A673 (cell line): ENCODE data around the gene CTXN3.

Source experiments
- EZH2 ChIP-seq: fragments of 200-600 bp; sonication (generic); IDR thresholded peaks from 2 replicates; pipeline ENCODE4 v1.6.1; 2017; ENCODE audit warnings: borderline replicate concordance, low read depth, mild to moderate bottlenecking, mixed read lengths, antibody characterized with exemption, low read length; ENCODE audit not compliant: poor library complexity, severe bottlenecking
- TF ChIP-seq, protein P1 (sequence below): fragments of 300-800, 200-600 bp; sonication (generic); conservative IDR thresholded peaks from 2 replicates; pipeline ENCODE4 v1.5.1; 2017; ENCODE audit warnings: low read depth, mild to moderate bottlenecking, antibody characterized with exemption, low read length, moderate library complexity, mixed read lengths

GRCh38 chr5:127621601-127622325 lies 27.1 kb upstream of the CTXN3 start:
- TF ChIP-seq, protein P1, sequence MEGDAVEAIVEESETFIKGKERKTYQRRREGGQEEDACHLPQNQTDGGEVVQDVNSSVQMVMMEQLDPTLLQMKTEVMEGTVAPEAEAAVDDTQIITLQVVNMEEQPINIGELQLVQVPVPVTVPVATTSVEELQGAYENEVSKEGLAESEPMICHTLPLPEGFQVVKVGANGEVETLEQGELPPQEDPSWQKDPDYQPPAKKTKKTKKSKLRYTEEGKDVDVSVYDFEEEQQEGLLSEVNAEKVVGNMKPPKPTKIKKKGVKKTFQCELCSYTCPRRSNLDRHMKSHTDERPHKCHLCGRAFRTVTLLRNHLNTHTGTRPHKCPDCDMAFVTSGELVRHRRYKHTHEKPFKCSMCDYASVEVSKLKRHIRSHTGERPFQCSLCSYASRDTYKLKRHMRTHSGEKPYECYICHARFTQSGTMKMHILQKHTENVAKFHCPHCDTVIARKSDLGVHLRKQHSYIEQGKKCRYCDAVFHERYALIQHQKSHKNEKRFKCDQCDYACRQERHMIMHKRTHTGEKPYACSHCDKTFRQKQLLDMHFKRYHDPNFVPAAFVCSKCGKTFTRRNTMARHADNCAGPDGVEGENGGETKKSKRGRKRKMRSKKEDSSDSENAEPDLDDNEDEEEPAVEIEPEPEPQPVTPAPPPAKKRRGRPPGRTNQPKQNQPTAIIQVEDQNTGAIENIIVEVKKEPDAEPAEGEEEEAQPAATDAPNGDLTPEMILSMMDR, result no peak
- TF ChIP-seq EZH2, result no peak
